A549 (cell line): ENCODE data around the gene GRM7.

Source experiments
- BHLHE40 ChIP-seq: IDR thresholded peaks from 2 replicates; pipeline ENCODE4 v1.6.1; 2012; ENCODE audit warnings: low read depth, low read length, inconsistent platforms
- EHMT2 ChIP-seq: fragments of 200-600 bp; sonication (generic); IDR thresholded peaks from 2 replicates; pipeline ENCODE4 v1.6.1; 2016; ENCODE audit warnings: antibody characterized with exemption, low read depth, mild to moderate bottlenecking, moderate library complexity
- EP300 ChIP-seq, 2 experiments: fragments of >200 bp; sonication (Bioruptor Twin); formaldehyde crosslinking; IDR thresholded peaks; 2 replicates in 1 of 2; 3 replicates in 1 of 2; pipeline ENCODE4 v1.6.1; 2016 to 2017
- ESRRA ChIP-seq: fragments of 150-350 bp; IDR thresholded peaks from 2 replicates; pipeline ENCODE4 v1.6.1; 2014; ENCODE audit warnings: mild to moderate bottlenecking, low read length, borderline replicate concordance

DNA sequence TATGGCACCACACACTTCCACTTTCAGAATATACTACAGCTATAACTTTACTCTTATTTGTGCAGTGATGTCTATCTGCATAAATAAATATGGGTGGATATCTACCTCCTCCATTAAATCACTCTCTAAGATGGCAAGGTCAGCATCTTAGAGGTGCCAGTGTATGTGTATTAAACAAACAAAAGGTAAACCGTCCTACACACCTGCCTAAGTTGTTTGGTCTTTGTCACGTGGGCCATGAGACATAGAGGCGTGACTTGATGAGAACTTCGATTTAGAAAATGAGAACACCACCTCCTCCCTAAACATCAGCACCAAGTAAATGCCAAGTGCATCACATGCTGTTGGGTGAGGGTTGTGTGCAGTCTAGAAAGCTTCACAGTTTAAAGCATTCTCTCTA lies 310.6 kb downstream of the GRM7 start:
- TF ChIP-seq EP300 (IDR thresholded peaks at IDR 0.05) (no peak), ESRRA (no peak), BHLHE40 (no peak), EHMT2 (no peak)
